ENCODE data around the gene C1QTNF5.

C1QTNF5 gene

GRCh38 chr11:119316016-119316728, 24.5 kb downstream of the C1QTNF5 start:
- no peak for DNase-seq

GRCh38 chr11:119315131-119316015, 25.3 kb downstream of the C1QTNF5 start:
- DNase-seq, result peak; percentile 65

- no peak for DNase-seq
Observed at GRCh38 chr11:119314726-119315125, 26.0 kb downstream of the C1QTNF5 start.

- no peak for DNase-seq
Observed at GRCh38 chr11:119310682-119311052, 30.0 kb downstream of the C1QTNF5 start.

GRCh38 chr11:119309953-119310681, 30.6 kb downstream of the C1QTNF5 start:
- DNase-seq, result no peak

GRCh38 chr11:119309411-119309810, 31.3 kb downstream of the C1QTNF5 start:
- DNase-seq, result no peak

GRCh38 chr11:119307974-119308373, 32.7 kb downstream of the C1QTNF5 start:
- DNase-seq, result no peak

GRCh38 chr11:119307219-119307618, 33.5 kb downstream of the C1QTNF5 start:
- DNase-seq, result no peak

GRCh38 chr11:119306373-119306890, 34.3 kb downstream of the C1QTNF5 start:
- DNase-seq, result no peak

- no peak for DNase-seq
Observed at GRCh38 chr11:119305556-119306372, 34.9 kb downstream of the C1QTNF5 start.

GRCh38 chr11:119303227-119303718, 37.4 kb downstream of the C1QTNF5 start:
- no peak for DNase-seq

GRCh38 chr11:119300198-119300964, 40.3 kb downstream of the C1QTNF5 start:
- DNase-seq, result no peak

- no peak for DNase-seq
Observed at GRCh38 chr11:119299416-119299815, 41.3 kb downstream of the C1QTNF5 start.

GRCh38 chr11:119298726-119299125, 42.0 kb downstream of the C1QTNF5 start:
- no peak for DNase-seq

- no peak for DNase-seq
Observed at GRCh38 chr11:119297938-119298337, 42.7 kb downstream of the C1QTNF5 start.

- no peak for DNase-seq
Observed at GRCh38 chr11:119295178-119295577, 45.5 kb downstream of the C1QTNF5 start.

GRCh38 chr11:119293461-119293860, 47.2 kb downstream of the C1QTNF5 start:
- no peak for DNase-seq

GRCh38 chr11:119290894-119291497, 49.7 kb downstream of the C1QTNF5 start:
- no peak for DNase-seq
